Cerebellar nuclear complex (tissue), 1 donor: ENCODE data around the gene GSG1L.

Experiments used
- DNase-seq, 2 experiments: peaks; one replicate each; lab custom pipeline; 2025; lab: John Stamatoyannopoulos, UW

The GSG1L gene

GRCh38 chr16:28091656-28092055, 28.1 kb upstream of the GSG1L start:
- DNase-seq: no peak

- DNase-seq: no peak
Measured at GRCh38 chr16:28090646-28091377, 27.3 kb upstream of the GSG1L start.

- DNase-seq: no peak
Measured at GRCh38 chr16:28089992-28090365, 26.5 kb upstream of the GSG1L start.

GRCh38 chr16:28089205-28089991, 25.9 kb upstream of the GSG1L start:
- no peak for DNase-seq

- DNase-seq: no peak
Measured at GRCh38 chr16:28087675-28088300, 24.3 kb upstream of the GSG1L start.

- DNase-seq: no peak
Measured at GRCh38 chr16:28087140-28087660, 23.7 kb upstream of the GSG1L start.

GRCh38 chr16:28086186-28087139, 22.9 kb upstream of the GSG1L start:
- DNase-seq: no peak

- DNase-seq: no peak
Measured at GRCh38 chr16:28085389-28086171, 22.1 kb upstream of the GSG1L start.

- DNase-seq: no peak
Measured at GRCh38 chr16:28084209-28084608, 20.7 kb upstream of the GSG1L start.

- no peak for DNase-seq
Measured at GRCh38 chr16:28082624-28083023, 19.1 kb upstream of the GSG1L start.

- no peak for DNase-seq
Measured at GRCh38 chr16:28081391-28081968, 18.0 kb upstream of the GSG1L start.

- DNase-seq: no peak
Measured at GRCh38 chr16:28078261-28078660, 14.7 kb upstream of the GSG1L start.

- no peak for DNase-seq
Measured at GRCh38 chr16:28073836-28074235, 10.3 kb upstream of the GSG1L start.

- no peak for DNase-seq
Measured at GRCh38 chr16:28072087-28072486, 8.6 kb upstream of the GSG1L start.

- DNase-seq: no peak
Measured at GRCh38 chr16:28069971-28070794, 6.7 kb upstream of the GSG1L start.

GRCh38 chr16:28068976-28069375, 5.5 kb upstream of the GSG1L start:
- no peak for DNase-seq

- no peak for DNase-seq
Measured at GRCh38 chr16:28067604-28068379, 4.3 kb upstream of the GSG1L start.

- DNase-seq: no peak
Measured at GRCh38 chr16:28064706-28065249, 1.3 kb upstream of the GSG1L start.
